LNCaP clone FGC (cell line): Measurements from ENCODE around the gene DRAM1.

ENCODE experiments used
- DNase-seq: peaks from one replicate; pipeline ENCODE4 v3.0.0-alpha.2; 2011; ENCODE audit warnings: low read depth
- H3K4me3 ChIP-seq: 2 replicates; pipeline ENCODE4 v1.5.1; 2011; ENCODE audit warnings: mild to moderate bottlenecking, low read depth, low read length, control low read depth
- CTCF ChIP-seq: IDR thresholded peaks from 2 replicates; pipeline ENCODE4 v1.5.1; 2012; ENCODE audit warnings: mild to moderate bottlenecking; ENCODE audit not compliant: control insufficient read depth, insufficient read depth; ENCODE audit errors: extremely low read depth

Gene DRAM1

GRCh38 chr12:101876861-101877805 is at the start of gene DRAM1:
Gene DRAM1, plus strand, starts transcription at chr12:101877580. Its CDS starts 210 bp downstream, at chr12:101877790.
- DNase-seq = peak; percentile 62
- TF ChIP-seq CTCF = peak; percentile 28; the same call in 1 of the 2 replicates

GRCh38 chr12:101828463-101829196 is 48.8 kb upstream of the DRAM1 start:
- TF ChIP-seq CTCF = no peak
- DNase-seq = no peak
- no peak overlapping the region for H3K4me3 ChIP-seq

More at GRCh38 chr12:101876861-101877805, at the start of gene DRAM1:
- H3K4me3 ChIP-seq = peak within 1 kb of the TSS; percentile 74

- DNase-seq = peak; percentile 59
- H3K4me3 ChIP-seq = peak overlapping the region; percentile 82
- TF ChIP-seq CTCF = no peak
Observed at GRCh38 chr12:101829639-101830366, 47.6 kb upstream of the DRAM1 start.

- TF ChIP-seq CTCF = peak; percentile 93
- peak within 1 kb of the TSS; percentile 82 for H3K4me3 ChIP-seq
Observed at GRCh38 chr12:101830367-101831325, 46.7 kb upstream of the DRAM1 start, which contains the start of gene GNPTAB. Gene GNPTAB, minus strand, starts transcription at chr12:101830959. Its CDS starts 284 bp downstream, at chr12:101830675.

GRCh38 chr12:101832030-101832429 is 45.4 kb upstream of the DRAM1 start:
- H3K4me3 ChIP-seq = no peak overlapping the region
- TF ChIP-seq CTCF = no peak
- DNase-seq = no peak

More at GRCh38 chr12:101830367-101831325, 46.7 kb upstream of the DRAM1 start, which contains the start of gene GNPTAB:
- DNase-seq = peak; percentile 70
